ENCODE results near the gene TNNT3. TPM values are rescaled to one million over a fixed set of nuclear protein-coding genes. Genes with fewer than 3 reads are reported as not detected.

The TNNT3 gene
- polyA plus RNA-seq, 2 of the 4 experiments (the other 2 are of a cell fraction) = not detected

DNA sequence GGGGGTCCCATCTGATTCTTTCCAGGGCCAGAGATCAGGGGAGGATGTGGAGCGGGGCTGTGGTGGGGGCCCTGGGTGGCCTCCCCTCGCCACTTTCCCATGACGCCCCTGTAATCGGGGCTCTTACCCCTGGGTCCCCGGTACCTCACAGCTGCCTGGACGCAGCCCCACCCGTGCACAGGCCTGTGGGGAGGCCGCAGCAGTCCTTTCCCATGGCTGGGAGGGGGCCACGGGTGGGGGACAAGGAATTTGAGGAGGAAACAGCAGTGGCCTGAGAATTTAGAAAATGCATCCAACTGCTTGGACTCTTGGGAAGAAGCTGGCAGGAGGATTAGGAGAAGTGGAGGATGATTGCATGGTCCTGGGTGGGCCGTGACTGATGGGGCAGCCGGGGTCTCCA is 60.1 kb downstream of the TNNT3 start:
- H3K4me3 ChIP-seq = no peak overlapping the region
- ATAC-seq = no peak
- WGBS (ENCODE audit: missing lambda C conversion rate) = no CpG with 5 or more reads among the region's 11 CpGs
- FAIRE-seq = no peak
- no peak for DNase-seq (ENCODE audit: low read depth in 1 of 2, low spot score in 1 of 2)
- CTCF ChIA-PET = interaction anchor here (0.6 to 3.3 kb wide), 7 partner anchors 11 to 326 kb away, joined by 3 to 18 read pairs (median 6); no protein-coding TSS in a partner anchor
- H3K4me2 ChIP-seq = no peak overlapping the region
- H3K4me1 ChIP-seq = no peaks in the 10 kb centered on the region
- H3K27ac ChIP-seq = no peak overlapping the region
- H3K9me3 ChIP-seq = no peaks in the 10 kb centered on the region
- TF ChIP-seq EHMT2 (IDR thresholded peaks at IDR 0.05; ENCODE audit: low read depth) (no peak), HOXA7 (CRISPR knock-in tag; IDR thresholded peaks at IDR 0.05) (no peak), RAD21 (conservative IDR thresholded peaks at IDR 0.05 in 1 of 2, IDR thresholded peaks at IDR 0.05 in 1 of 2) (no peak), RARB (CRISPR knock-in tag; IDR thresholded peaks at IDR 0.05) (no peak), TFCP2L1 (CRISPR knock-in tag; IDR thresholded peaks at IDR 0.05) (no peak), MAZ (IDR thresholded peaks at IDR 0.05; ENCODE audit: borderline replicate concordance, low read depth, low read length) (no peak), FOXS1 (CRISPR knock-in tag; IDR thresholded peaks at IDR 0.05) (no peak)
- TF ChIP-seq, protein P1, sequence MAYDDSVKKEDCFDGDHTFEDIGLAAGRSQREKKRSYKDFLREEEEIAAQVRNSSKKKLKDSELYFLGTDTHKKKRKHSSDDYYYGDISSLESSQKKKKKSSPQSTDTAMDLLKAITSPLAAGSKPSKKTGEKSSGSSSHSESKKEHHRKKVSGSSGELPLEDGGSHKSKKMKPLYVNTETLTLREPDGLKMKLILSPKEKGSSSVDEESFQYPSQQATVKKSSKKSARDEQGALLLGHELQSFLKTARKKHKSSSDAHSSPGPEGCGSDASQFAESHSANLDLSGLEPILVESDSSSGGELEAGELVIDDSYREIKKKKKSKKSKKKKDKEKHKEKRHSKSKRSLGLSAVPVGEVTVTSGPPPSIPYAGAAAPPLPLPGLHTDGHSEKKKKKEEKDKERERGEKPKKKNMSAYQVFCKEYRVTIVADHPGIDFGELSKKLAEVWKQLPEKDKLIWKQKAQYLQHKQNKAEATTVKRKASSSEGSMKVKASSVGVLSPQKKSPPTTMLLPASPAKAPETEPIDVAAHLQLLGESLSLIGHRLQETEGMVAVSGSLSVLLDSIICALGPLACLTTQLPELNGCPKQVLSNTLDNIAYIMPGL (CRISPR knock-in tag; IDR thresholded peaks at IDR 0.05; ENCODE audit: borderline replicate concordance) = no peak
- POLR2A ChIA-PET = no interaction called here

DNA sequence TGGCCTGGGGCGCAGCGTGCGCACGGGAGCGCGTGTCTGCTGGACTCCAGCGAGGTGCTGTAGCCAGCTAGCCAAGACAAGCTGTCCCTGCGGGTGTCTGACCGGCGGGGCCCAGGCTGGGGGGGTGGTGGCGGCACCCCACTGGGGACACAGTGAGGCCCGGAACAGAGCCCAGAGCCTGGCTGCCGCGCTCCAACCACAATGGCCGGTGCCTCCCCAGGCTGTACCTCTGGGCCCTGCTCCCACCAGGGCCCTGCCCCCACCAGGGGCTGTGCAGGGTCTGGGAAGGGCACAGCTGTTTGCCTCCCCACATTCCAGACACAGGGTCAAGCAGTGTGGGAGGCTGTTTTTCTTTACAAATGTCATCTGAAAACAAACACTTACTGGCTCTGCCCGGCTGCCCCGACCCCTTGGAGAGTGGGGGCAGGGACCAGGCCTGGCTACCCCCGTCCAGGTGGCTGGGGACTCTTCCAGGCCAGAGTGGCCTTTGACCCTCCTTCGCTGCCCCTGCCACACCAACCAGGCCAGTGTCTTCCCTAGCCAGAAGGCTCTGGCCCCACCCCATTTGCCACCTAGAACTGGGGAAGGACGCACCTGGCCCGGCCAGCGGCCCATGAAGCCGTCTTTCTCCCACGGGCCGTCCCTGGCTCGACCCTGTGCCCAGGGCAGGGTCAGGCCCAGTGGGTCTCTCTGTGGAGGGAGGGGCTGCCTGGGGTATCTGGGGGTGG is 63.5 kb downstream of the TNNT3 start:
- Histone ChIP-seq H3K4me2 (no peak overlapping the region), H3K9me3 (no peaks in the 10 kb centered on the region), H3K27ac (no peak overlapping the region), H3K4me3 (no peak overlapping the region), H3K4me1 (no peaks in the 10 kb centered on the region)
- ATAC-seq (no peak), FAIRE-seq (no peak), DNase-seq (ENCODE audit: low read depth in 1 of 2, low spot score in 1 of 2) (no peak)
- POLR2A ChIA-PET = no interaction called here
- CTCF ChIA-PET = interaction anchor here (0.7 to 1.1 kb wide), 5 partner anchors 19 to 330 kb away, joined by 3 to 5 read pairs (median 3); no protein-coding TSS in a partner anchor
- TF ChIP-seq POLR2A (IDR thresholded peaks at IDR 0.05; ENCODE audit: low read length) (no peak), EHF (CRISPR knock-in tag; IDR thresholded peaks at IDR 0.05) (no peak), ZSCAN20 (CRISPR knock-in tag; IDR thresholded peaks at IDR 0.05) (no peak), RNF2 (IDR thresholded peaks at IDR 0.05; ENCODE audit: borderline replicate concordance, low read depth) (no peak), RFX5 (IDR thresholded peaks at IDR 0.05) (no peak), GATA3 (IDR thresholded peaks at IDR 0.05; ENCODE audit: borderline replicate concordance) (no peak), EP300 (IDR thresholded peaks at IDR 0.05) (no peak), JUNB (IDR thresholded peaks at IDR 0.05) (no peak), FOSL2 (IDR thresholded peaks at IDR 0.05) (no peak), FOSL2 (CRISPR knock-in tag; IDR thresholded peaks at IDR 0.05) (no peak), MYC (IDR thresholded peaks at IDR 0.05; ENCODE audit: borderline replicate concordance, low read length) (no peak), HOXB13 (CRISPR knock-in tag; IDR thresholded peaks at IDR 0.05; ENCODE audit: low read depth) (no peak), HOXA7 (CRISPR knock-in tag; IDR thresholded peaks at IDR 0.05) (no peak), CBX8 (IDR thresholded peaks at IDR 0.05) (no peak), SMC3 (IDR thresholded peaks at IDR 0.05) (no peak)
- TF ChIP-seq, protein P2, sequence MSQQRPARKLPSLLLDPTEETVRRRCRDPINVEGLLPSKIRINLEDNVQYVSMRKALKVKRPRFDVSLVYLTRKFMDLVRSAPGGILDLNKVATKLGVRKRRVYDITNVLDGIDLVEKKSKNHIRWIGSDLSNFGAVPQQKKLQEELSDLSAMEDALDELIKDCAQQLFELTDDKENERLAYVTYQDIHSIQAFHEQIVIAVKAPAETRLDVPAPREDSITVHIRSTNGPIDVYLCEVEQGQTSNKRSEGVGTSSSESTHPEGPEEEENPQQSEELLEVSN (IDR thresholded peaks at IDR 0.05; ENCODE audit: borderline replicate concordance, low read depth) = no peak
- TF ChIP-seq, protein P3, sequence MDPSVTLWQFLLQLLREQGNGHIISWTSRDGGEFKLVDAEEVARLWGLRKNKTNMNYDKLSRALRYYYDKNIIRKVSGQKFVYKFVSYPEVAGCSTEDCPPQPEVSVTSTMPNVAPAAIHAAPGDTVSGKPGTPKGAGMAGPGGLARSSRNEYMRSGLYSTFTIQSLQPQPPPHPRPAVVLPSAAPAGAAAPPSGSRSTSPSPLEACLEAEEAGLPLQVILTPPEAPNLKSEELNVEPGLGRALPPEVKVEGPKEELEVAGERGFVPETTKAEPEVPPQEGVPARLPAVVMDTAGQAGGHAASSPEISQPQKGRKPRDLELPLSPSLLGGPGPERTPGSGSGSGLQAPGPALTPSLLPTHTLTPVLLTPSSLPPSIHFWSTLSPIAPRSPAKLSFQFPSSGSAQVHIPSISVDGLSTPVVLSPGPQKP (IDR thresholded peaks at IDR 0.05; ENCODE audit: low read depth, low read length) = no peak
- TF ChIP-seq, protein P4, sequence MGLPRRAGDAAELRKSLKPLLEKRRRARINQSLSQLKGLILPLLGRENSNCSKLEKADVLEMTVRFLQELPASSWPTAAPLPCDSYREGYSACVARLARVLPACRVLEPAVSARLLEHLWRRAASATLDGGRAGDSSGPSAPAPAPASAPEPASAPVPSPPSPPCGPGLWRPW (IDR thresholded peaks at IDR 0.05) = no peak
- TF ChIP-seq, protein P5, sequence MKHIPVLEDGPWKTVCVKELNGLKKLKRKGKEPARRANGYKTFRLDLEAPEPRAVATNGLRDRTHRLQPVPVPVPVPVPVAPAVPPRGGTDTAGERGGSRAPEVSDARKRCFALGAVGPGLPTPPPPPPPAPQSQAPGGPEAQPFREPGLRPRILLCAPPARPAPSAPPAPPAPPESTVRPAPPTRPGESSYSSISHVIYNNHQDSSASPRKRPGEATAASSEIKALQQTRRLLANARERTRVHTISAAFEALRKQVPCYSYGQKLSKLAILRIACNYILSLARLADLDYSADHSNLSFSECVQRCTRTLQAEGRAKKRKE (CRISPR knock-in tag; IDR thresholded peaks at IDR 0.05; ENCODE audit: low read depth) = no peak
- TF ChIP-seq, protein P6, sequence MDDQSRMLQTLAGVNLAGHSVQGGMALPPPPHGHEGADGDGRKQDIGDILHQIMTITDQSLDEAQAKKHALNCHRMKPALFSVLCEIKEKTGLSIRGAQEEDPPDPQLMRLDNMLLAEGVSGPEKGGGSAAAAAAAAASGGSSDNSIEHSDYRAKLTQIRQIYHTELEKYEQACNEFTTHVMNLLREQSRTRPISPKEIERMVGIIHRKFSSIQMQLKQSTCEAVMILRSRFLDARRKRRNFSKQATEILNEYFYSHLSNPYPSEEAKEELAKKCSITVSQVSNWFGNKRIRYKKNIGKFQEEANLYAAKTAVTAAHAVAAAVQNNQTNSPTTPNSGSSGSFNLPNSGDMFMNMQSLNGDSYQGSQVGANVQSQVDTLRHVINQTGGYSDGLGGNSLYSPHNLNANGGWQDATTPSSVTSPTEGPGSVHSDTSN (IDR thresholded peaks at IDR 0.05) = no peak
- no CpG with 5 or more reads among the region's 26 CpGs for WGBS (ENCODE audit: missing lambda C conversion rate)
